GM18868 (cell line): ENCODE measurements around the gene TNFAIP8.
"Not testable (repeated sequence)": the region's sequence is repeated elsewhere in the genome, so short reads cannot be mapped to it uniquely, and the experiment has no call there.

Experiments
- ATAC-seq: cut with Tn5 transposase; IDR thresholded peaks from one replicate; pipeline ENCODE4 v1.9.1; 2021; ENCODE audit warnings: mild to moderate bottlenecking, moderate library complexity; ENCODE audit not compliant: unreplicated experiment

The TNFAIP8 gene

DNA sequence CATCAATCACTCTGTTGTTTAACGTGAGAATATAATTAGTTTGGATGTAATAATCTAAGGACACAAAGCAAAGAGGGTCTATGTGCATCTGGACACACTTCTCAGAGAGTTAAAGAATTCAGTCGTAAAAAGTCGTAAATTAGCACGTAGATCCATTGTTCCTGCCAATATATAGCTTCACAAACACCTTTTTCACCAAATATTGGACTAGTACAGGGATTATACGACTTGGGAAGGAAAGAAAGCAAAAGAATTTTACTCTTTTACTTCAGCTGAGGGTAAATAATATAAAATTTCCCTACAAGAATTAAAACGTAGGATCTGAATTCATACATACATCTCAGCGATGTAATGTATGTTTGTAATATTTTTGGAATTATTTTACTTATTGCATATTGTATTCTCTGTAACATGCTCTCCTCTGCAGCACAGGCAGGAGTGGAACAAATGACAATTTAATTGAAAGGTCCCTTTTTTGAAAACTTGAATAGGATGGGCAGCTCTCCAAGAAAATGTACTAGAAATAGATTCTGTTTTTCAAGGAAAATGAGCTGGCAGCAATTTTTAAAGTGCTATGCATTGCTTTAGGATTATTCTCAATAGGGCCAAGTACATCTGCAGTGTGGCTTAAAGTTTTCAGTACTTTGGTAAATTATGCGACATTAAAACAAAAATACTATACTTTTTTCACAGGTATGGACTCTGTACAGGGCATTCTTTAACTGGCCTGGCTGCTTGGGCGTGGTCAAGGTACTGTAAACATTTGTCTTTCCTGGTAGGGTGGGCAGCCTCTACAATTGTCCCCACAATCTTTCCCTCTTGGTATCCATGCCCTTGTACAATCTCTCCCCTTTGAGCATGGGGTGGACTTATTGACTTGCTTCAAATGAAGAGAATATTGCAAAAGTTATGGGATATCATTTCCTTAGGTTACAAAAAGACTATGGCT lies 56.7 kb downstream of the TNFAIP8 start:
- ATAC-seq = no peak

GRCh38 chr5:119414124-119414734 lies 58.4 kb downstream of the TNFAIP8 start:
- ATAC-seq = peak; percentile 36

DNA sequence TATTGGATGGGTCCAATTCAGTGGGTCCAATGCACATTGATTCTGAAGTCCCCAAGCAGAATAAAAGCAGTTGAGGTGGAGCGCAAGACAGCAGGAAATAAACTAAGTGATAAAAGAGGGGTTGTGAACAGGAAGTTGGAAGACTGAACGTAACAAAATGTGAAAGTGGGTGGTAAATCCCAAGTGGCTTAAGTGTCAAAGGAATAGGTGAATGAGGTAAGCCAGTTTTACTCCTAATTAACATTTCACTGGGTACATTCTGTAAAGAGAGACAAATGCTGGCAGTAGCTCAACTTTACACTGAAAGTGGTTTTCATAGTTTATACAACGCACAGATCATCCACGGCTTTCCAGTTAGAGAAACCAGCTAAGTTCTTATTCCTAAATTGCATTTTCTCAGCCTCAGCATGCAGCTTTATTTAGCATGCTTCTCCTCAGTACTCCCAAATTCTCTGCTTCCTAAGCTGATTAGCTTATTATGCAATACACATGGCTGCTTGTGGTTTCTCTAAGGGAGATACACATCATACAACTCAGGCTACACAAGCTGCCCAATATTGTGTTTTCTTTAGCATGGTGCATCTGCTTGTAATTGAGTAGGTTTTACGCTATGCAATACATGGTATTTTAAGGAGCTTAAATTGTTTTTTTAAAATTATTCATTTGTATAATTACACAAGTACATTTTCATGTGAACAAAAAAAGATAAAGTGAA lies 62.2 kb downstream of the TNFAIP8 start:
- peak; percentile 18 for ATAC-seq

GRCh38 chr5:119418606-119419100 lies 62.8 kb downstream of the TNFAIP8 start:
- peak; percentile 72 for ATAC-seq

- no peak for ATAC-seq
Observed at GRCh38 chr5:119420169-119420568, 64.3 kb downstream of the TNFAIP8 start.

- ATAC-seq = no peak
Observed at GRCh38 chr5:119426057-119426456, 70.2 kb downstream of the TNFAIP8 start.

- no peak for ATAC-seq
Observed at GRCh38 chr5:119427060-119427459, 71.2 kb downstream of the TNFAIP8 start.

DNA sequence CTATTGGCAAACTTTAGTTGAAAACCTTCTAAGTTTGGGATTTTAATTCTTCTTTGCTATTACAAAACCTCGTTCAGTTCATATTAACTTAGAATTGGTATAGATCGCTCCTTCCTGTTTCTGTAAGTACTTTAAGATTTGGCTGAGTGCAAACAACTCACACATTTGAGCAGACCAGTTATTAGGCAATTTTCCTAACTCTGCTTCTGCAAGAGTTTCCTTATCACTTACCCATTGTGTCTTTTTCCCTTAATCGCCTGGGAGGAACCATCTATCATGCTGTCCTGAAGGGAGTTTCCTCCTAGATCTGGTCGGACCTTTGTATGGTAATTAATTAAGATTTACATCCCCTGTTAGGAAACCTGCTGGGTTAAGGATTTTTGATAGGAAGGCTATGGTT lies 71.8 kb downstream of the TNFAIP8 start:
- not testable (repeated sequence) for ATAC-seq

GRCh38 chr5:119428166-119428565 lies 72.3 kb downstream of the TNFAIP8 start:
- ATAC-seq = not testable (repeated sequence)

DNA sequence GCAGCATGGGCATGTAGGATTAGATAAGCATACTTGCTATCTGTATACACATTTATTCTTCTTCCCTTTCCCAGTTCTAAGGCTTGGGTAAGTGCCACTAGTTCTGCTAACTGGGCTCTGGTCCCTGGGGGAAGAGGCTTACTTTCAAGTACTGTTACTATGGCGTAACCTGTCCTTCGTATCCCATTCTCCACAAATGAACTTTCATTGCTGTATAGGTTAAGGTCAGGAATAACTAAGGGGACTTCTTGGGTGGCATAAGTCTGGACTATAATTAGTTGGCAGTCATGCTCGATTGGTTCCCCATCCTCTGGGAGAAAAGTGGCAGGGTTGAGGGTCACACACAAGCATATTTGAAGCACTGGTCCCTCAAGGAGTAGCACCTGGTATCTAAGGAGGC lies 72.8 kb downstream of the TNFAIP8 start:
- ATAC-seq = not testable (repeated sequence)

DNA sequence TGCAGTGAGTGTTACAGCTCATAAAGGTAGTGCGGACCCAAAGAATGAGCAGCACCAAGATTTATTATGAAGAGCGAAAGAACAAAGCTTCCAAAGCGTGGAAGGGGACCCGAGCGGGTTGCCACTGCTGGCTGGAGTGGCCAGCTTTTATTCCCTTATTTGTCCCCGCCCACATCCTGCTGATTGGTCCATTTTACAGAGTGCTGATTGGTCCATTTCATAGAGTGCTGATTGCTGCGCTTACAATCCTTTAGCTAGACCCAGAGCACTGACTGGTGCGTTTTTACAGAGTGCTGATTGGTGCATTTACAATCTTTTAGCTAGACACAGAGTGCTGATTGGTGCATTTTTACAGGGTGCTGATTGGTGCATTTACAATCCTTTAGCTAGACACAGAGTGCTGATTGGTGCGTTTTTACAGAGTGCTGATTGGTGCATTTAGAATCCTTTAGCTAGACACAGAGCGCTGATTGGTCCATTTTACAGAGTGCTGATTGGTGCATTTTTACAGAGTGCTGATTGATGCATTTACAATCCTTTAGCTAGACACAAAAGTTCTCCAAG lies 76.9 kb downstream of the TNFAIP8 start:
- ATAC-seq = not testable (repeated sequence)

- peak; percentile 98 for ATAC-seq
Observed at GRCh38 chr5:119435436-119436132, 79.8 kb downstream of the TNFAIP8 start.

GRCh38 chr5:119437785-119438586 lies 82.2 kb downstream of the TNFAIP8 start:
- not testable (repeated sequence) for ATAC-seq

DNA sequence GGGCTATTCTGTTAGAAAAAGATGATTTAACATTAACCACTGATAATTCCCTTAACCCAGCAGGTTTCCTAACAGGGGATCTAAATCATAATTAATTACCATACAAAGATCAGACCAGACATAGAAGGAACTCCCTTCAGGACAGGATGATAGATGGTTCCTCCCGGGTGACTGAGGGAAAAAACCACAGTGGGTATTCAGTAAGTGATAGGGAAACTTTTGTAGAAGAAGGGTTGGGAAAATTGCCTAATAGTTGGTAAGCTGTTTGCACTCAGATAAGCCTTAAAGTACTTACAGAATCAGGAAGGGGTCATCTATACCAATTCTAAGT lies 82.7 kb downstream of the TNFAIP8 start:
- ATAC-seq = not testable (repeated sequence)

- no peak for ATAC-seq
Observed at GRCh38 chr5:119439140-119439631, 83.4 kb downstream of the TNFAIP8 start.

DNA sequence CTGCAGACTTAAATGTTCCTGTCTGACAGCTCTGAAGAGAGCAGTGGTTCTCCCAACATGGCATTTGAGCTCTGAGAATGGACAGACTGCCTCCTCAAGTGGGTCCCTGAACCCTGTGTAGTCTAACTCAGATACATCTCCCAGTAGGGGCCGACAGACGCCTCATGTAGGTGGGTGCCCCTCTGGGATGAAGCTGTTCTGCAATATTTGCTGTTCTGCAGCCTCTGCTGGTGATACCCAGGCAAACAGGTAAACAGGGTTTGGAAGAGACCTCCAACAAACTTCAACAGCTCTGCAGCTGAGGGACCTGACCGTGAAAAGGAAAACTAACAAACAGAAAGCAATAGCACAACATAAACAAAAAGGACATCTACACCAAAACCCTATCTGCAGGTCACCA lies 83.8 kb downstream of the TNFAIP8 start:
- not testable (repeated sequence) for ATAC-seq

DNA sequence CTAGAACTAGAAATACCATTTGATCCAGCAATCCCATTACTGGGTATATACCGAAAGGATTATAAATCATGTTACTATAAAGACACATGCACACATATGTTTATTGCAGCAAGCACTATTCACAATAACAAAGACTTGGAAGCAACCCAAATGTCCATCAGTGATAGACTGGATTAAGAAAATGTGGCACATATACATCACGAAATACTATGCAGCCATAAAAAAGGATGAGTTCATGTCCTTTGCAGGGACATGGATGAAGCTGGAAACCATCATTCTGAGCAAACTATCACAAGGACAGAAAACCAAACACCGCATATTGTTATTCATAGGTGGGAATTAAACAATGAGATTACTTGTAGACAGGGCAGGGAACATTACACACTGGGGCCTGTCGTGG lies 88.8 kb downstream of the TNFAIP8 start:
- not testable (repeated sequence) for ATAC-seq

GRCh38 chr5:119445544-119445943 lies 89.7 kb downstream of the TNFAIP8 start:
- no peak for ATAC-seq
